ENCODE results near the gene ACTG1.

The ACTG1 gene

DNA sequence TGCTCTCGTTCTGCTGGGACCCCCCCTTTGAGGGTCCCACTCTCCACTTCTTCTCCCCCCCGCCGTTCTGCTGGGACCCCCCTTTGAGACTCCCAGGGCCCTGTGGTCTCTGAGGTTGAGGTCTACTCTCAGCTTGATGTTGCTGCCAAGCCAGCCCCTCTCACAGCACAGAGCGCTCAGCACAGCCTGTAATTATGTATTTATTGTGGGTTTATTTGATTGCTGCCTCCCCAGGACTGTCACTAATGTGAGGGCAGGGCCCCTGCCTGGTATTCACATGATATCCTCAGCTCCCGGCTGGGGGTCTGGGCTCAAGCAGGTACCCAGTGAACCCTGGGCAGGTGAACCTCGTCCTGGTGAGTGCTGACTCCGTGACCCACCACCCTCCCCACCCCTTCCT is 35.4 kb downstream of the ACTG1 start:
- TF ChIP-seq, protein P1, sequence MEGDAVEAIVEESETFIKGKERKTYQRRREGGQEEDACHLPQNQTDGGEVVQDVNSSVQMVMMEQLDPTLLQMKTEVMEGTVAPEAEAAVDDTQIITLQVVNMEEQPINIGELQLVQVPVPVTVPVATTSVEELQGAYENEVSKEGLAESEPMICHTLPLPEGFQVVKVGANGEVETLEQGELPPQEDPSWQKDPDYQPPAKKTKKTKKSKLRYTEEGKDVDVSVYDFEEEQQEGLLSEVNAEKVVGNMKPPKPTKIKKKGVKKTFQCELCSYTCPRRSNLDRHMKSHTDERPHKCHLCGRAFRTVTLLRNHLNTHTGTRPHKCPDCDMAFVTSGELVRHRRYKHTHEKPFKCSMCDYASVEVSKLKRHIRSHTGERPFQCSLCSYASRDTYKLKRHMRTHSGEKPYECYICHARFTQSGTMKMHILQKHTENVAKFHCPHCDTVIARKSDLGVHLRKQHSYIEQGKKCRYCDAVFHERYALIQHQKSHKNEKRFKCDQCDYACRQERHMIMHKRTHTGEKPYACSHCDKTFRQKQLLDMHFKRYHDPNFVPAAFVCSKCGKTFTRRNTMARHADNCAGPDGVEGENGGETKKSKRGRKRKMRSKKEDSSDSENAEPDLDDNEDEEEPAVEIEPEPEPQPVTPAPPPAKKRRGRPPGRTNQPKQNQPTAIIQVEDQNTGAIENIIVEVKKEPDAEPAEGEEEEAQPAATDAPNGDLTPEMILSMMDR (IDR thresholded peaks at IDR 0.05; ENCODE audit: borderline replicate concordance, insufficient read depth, low read depth, low read length) = no peak
- no peak overlapping the region for H3K4me3 ChIP-seq (ENCODE audit: low read depth, low read length)

DNA sequence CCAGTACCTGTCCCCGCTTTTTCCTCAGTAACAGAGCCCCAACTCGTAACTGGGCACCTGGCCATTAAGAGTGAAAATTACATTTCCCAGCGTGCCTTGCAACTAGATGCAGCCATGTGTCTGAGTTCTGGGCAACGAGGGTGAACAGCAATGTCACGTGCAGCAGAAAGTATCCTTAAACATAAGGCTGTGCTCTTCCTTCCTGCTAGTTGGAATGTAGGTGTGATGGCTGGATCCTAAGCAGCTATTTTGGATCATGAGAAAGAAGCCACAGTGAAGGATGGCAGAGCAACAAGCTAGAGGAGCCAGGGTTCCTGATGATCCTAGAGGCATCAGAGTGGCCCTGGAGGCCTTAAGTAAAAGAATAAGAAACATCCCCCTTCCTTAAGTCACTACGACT is 36.0 kb downstream of the ACTG1 start:
- TF ChIP-seq, protein P1 (IDR thresholded peaks at IDR 0.05; ENCODE audit: borderline replicate concordance, insufficient read depth, low read depth, low read length) = no peak
- no peak overlapping the region for H3K4me3 ChIP-seq (ENCODE audit: low read depth, low read length)

DNA sequence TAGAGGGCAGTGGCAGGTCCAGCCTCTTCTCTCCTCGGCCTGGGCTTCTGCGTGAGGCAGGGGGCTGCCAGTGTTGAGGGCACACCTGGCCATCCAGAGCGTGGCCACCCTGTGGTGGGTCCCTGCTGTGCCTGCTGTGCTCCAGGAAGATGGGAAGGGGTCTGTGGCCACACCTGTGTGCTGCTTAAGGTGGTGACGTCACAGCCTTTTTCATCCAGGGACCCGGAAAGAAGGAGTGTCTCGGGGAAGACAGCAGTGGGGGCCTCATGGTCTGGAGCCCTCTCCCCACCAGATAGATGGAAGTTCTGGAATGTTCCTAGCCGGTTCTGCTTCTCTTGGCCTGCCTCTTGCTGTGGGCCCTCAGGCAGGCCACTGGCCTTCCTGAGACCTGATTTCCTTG is 36.5 kb downstream of the ACTG1 start:
- H3K4me3 ChIP-seq (ENCODE audit: low read depth, low read length) = no peak overlapping the region
- TF ChIP-seq, protein P1 (IDR thresholded peaks at IDR 0.05; ENCODE audit: borderline replicate concordance, insufficient read depth, low read depth, low read length) = no peak

DNA sequence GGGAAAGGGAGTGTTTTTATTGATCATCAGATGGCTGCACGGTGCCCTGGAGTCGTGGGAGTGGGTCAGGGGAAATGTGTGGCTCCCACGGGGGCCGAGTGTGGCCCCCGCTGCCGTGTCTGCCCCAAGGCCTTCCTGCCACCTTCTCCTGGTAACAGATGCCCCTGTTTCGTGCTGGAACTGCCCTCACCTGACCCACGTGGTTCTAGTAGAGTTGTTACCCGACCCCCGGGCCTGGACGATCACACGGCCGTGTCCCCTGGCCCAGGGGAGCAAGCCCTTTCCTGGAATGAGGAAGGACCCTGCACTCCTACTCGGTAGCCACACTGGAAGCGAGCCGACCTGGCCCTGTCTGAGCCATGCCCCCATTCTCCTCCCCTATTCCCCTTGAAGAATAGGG is 37.6 kb downstream of the ACTG1 start:
- TF ChIP-seq, protein P1 (IDR thresholded peaks at IDR 0.05; ENCODE audit: borderline replicate concordance, insufficient read depth, low read depth, low read length) = no peak
- H3K4me3 ChIP-seq (ENCODE audit: low read depth, low read length) = no peak overlapping the region

DNA sequence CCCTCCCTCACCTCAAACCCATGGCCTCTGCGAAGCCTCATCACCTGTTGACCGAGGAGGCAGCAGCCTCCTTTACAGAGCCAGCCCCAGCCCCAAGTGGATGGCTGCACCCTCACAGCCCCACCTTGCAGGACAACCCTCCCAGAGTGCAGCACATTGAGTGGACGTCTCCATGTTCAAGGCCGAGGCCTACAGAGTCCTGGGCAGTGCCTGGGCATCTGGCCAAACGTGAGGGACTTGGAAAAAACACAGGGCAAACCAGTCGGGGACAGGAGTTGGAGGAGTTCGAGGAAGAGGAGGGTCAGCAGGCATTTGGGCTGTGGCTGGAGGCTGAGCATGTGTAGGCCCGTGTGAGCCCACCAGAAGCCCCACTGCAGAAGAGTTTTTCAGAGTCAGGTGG is 39.6 kb downstream of the ACTG1 start:
- TF ChIP-seq, protein P1 (IDR thresholded peaks at IDR 0.05; ENCODE audit: borderline replicate concordance, insufficient read depth, low read depth, low read length) = no peak
- no peak overlapping the region for H3K4me3 ChIP-seq (ENCODE audit: low read depth, low read length)

DNA sequence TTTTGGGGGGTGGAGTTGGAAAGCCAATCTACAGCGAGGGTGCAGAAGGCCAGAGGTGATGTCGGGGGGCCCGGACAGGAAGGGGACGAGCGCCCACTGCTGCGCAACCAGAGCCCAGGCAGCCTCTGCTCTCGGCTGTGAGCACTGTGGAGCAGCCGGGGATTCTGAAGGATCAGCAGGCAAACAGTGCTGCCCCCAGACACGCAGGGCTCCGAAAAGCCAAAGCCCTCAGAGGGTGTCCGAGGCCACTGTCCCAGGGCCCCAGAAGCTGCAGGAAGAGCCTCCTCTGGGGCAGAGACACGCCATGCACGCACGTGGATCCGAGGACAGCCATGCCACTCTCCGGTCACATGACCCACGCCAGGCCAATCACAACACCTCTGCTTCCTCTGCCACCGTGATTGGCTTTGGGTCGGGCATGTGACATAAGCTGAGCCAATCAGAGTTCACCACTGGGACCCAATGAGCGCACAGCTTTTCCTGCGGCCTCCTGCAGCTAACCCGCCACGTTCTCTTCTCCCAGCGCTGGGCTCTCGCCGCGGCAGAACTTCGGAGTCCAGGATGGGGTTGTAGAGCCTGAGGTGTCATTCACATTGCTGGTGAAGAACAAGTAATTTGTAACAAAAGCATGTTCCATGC is 40.7 kb downstream of the ACTG1 start:
- TF ChIP-seq, protein P1 (IDR thresholded peaks at IDR 0.05; ENCODE audit: borderline replicate concordance, insufficient read depth, low read depth, low read length) = no peak
- no peak overlapping the region for H3K4me3 ChIP-seq (ENCODE audit: low read depth, low read length)

DNA sequence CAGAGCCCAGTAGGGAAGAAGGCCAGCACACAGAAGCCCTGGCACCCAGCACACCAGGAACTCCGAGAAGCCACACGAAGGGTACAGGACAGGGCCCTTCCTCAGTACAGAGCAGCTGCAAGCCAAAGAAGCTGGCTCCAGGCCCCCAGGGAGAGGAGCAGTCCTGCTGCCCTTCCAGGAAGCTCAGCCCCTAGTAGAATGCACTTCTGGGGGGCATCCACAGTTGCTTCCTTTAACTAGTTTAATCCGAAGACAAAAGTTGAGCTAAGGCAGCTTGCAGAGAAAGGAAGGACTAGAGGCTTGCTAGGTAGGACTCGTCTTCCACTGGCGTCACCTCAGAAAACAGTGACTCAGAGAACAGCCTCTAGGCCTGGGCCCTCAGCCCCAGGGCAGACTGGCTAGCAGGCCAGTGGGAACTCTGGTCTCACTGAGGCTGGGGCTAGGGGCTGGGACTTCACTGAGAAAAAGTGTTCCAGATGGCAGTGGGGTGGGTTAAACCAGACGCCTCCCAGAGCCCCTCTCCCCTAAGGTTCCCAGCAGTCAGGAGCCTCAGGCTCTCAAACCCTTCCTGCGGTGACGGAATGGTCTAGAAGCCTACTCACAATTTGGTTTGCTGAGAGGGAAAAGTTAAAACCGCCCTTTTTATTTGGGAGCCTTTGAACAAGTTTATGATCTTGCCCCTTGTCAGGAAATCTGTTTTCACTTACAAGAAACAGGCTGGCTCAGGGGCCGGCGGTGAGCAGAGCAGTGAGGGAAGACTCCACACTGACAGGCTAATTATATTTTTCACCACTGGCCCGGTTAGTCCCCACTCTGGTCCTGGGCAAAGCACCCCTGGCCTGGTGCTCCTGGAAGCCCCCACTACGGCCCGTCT is 41.4 kb downstream of the ACTG1 start:
- no peak overlapping the region for H3K4me3 ChIP-seq (ENCODE audit: low read depth, low read length)
- TF ChIP-seq, protein P1 (IDR thresholded peaks at IDR 0.05; ENCODE audit: borderline replicate concordance, insufficient read depth, low read depth, low read length) = no peak

Data from GM12875 (cell line).